Measurements from ENCODE around the gene CALHM2. TPM values are rescaled to one million over a fixed set of nuclear protein-coding genes. Genes with fewer than 3 reads are reported as not detected.
"Not testable (repeated sequence)": the region's sequence is repeated elsewhere in the genome, so short reads cannot be mapped to it uniquely, and the experiment has no call there.

Gene CALHM2
- polyA plus RNA-seq, 1 of the 3 experiments (the other 2 are of a cell fraction) = 0.10 TPM

- Histone ChIP-seq H4K20me1 (ENCODE audit: insufficient read depth) (0 out of 2 replicates have a peak, but pooled peaks cover 4% of the 10 kb centered on the region), H3K9me2 (no peaks in the 10 kb centered on the region), H3K4me3 (ENCODE audit: low read depth in 2 of 2, low read length in 1 of 2) (no peak overlapping the region), H3K9ac (no peak overlapping the region), H3K4me1 (ENCODE audit: control insufficient read depth in 1 of 2, insufficient read depth in 2 of 2, low read depth in 1 of 2, low read length in 1 of 2) (no peaks in the 10 kb centered on the region), H3K4me2 (no peak overlapping the region), H3K36me3 (replicated peaks in 1 of 2; ENCODE audit: control insufficient read depth in 1 of 2, insufficient read depth in 2 of 2, low read length in 1 of 2) (peaks cover 71 to 89% of the 10 kb centered on the region in 2 experiments), H2AFZ (ENCODE audit: low read depth) (no peak overlapping the region), H3K79me2 (ENCODE audit: insufficient read depth) (no peaks in the 10 kb centered on the region; the same call in 1 of the 2 replicates), H3K27ac (ENCODE audit: low read depth in 2 of 2, low read length in 1 of 2) (no peak overlapping the region), H3F3A (replicated peaks; ENCODE audit: insufficient read depth) (peaks cover 3% of the 10 kb centered on the region), H3K27me3 (ENCODE audit: insufficient read depth) (no peaks in the 10 kb centered on the region), H3K9me3 (no peaks in the 10 kb centered on the region)
- ChIA-PET POLR2A (interaction anchor here (0.6 kb wide), 1 partner anchor 26 kb away, joined by 3 read pairs; no protein-coding TSS in a partner anchor), CTCF (interaction anchor here (1.0 to 7.1 kb wide), 5 partner anchors 23 to 173 kb away, joined by 3 to 83 read pairs (median 10); partner anchors contain the start of gene ATP5MK)
- WGBS (ENCODE audit: low lambda C conversion rate) = 93% methylated on average over 4 of the region's 4 CpGs
- no peak for DNase-seq
- TF ChIP-seq RXRA (IDR thresholded peaks at IDR 0.05; ENCODE audit: borderline replicate concordance, low read depth) = no peak
- TF ChIP-seq EZH2phosphoT487 (IDR thresholded peaks at IDR 0.05; ENCODE audit: borderline replicate concordance, low read depth) = no peak
- TF ChIP-seq, protein P1, sequence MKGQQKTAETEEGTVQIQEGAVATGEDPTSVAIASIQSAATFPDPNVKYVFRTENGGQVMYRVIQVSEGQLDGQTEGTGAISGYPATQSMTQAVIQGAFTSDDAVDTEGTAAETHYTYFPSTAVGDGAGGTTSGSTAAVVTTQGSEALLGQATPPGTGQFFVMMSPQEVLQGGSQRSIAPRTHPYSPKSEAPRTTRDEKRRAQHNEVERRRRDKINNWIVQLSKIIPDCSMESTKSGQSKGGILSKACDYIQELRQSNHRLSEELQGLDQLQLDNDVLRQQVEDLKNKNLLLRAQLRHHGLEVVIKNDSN (IDR thresholded peaks at IDR 0.05; ENCODE audit: borderline replicate concordance, low read depth) = no peak
- no peak for TF ChIP-seq YY1 (IDR thresholded peaks at IDR 0.05; ENCODE audit: low read depth)
- TF ChIP-seq MXI1 (IDR thresholded peaks at IDR 0.05; ENCODE audit: low read depth, low read length) = no peak
- no peak for TF ChIP-seq NRF1 (IDR thresholded peaks at IDR 0.05; ENCODE audit: low read depth, low read length)
- no peak for TF ChIP-seq TAF1 (IDR thresholded peaks at IDR 0.05; ENCODE audit: borderline replicate concordance, low read depth, low read length)
- no peak for TF ChIP-seq FOXM1 (IDR thresholded peaks at IDR 0.05; ENCODE audit: low read depth)
- TF ChIP-seq RAD21 (IDR thresholded peaks at IDR 0.05; ENCODE audit: low read length) = no peak
- no peak for TF ChIP-seq PBX3 (IDR thresholded peaks at IDR 0.05)
- no peak for TF ChIP-seq NFIC (IDR thresholded peaks at IDR 0.05; ENCODE audit: borderline replicate concordance)
Measured at GRCh38 chr10:103419101-103419500, 33.1 kb downstream of the CALHM2 start.

- H3F3A ChIP-seq (replicated peaks; ENCODE audit: insufficient read depth) = peaks cover 3% of the 10 kb centered on the region
- no peaks in the 10 kb centered on the region; the same call in 1 of the 2 replicates for H3K79me2 ChIP-seq (ENCODE audit: insufficient read depth)
- no peak overlapping the region for H3K4me2 ChIP-seq
- H2AFZ ChIP-seq (ENCODE audit: low read depth) = no peak overlapping the region
- ChIA-PET POLR2A (no interaction called here), CTCF (interaction anchor here (0.8 to 7.1 kb wide), 23 partner anchors 10 to 292 kb away, joined by 3 to 83 read pairs (median 5); partner anchors contain the start of gene ATP5MK)
- H3K4me1 ChIP-seq (ENCODE audit: control insufficient read depth in 1 of 2, insufficient read depth in 2 of 2, low read depth in 1 of 2, low read length in 1 of 2) = no peaks in the 10 kb centered on the region
- no peak for DNase-seq
- H3K9ac ChIP-seq = no peak overlapping the region
- H3K27ac ChIP-seq (ENCODE audit: low read depth in 2 of 2, low read length in 1 of 2) = no peak overlapping the region
- no peaks in the 10 kb centered on the region for H3K9me3 ChIP-seq
- H3K27me3 ChIP-seq (ENCODE audit: insufficient read depth) = no peaks in the 10 kb centered on the region
- TF ChIP-seq, protein P1 (IDR thresholded peaks at IDR 0.05; ENCODE audit: borderline replicate concordance, low read depth) = no peak
- no peak for TF ChIP-seq JUND (IDR thresholded peaks at IDR 0.05)
- no peak for TF ChIP-seq ELF1 (IDR thresholded peaks at IDR 0.05)
- TF ChIP-seq, protein P2, sequence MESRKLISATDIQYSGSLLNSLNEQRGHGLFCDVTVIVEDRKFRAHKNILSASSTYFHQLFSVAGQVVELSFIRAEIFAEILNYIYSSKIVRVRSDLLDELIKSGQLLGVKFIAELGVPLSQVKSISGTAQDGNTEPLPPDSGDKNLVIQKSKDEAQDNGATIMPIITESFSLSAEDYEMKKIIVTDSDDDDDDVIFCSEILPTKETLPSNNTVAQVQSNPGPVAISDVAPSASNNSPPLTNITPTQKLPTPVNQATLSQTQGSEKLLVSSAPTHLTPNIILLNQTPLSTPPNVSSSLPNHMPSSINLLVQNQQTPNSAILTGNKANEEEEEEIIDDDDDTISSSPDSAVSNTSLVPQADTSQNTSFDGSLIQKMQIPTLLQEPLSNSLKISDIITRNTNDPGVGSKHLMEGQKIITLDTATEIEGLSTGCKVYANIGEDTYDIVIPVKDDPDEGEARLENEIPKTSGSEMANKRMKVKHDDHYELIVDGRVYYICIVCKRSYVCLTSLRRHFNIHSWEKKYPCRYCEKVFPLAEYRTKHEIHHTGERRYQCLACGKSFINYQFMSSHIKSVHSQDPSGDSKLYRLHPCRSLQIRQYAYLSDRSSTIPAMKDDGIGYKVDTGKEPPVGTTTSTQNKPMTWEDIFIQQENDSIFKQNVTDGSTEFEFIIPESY (IDR thresholded peaks at IDR 0.05; ENCODE audit: borderline replicate concordance, low read depth) = no peak
- TF ChIP-seq, protein P3, sequence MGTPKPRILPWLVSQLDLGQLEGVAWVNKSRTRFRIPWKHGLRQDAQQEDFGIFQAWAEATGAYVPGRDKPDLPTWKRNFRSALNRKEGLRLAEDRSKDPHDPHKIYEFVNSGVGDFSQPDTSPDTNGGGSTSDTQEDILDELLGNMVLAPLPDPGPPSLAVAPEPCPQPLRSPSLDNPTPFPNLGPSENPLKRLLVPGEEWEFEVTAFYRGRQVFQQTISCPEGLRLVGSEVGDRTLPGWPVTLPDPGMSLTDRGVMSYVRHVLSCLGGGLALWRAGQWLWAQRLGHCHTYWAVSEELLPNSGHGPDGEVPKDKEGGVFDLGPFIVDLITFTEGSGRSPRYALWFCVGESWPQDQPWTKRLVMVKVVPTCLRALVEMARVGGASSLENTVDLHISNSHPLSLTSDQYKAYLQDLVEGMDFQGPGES (IDR thresholded peaks at IDR 0.05; ENCODE audit: low read depth, low read length) = no peak
- no peak for TF ChIP-seq NRF1 (IDR thresholded peaks at IDR 0.05; ENCODE audit: low read depth, low read length)
- TF ChIP-seq FOXJ3 (CRISPR knock-in tag; IDR thresholded peaks at IDR 0.05) = no peak
- peaks cover 67 to 89% of the 10 kb centered on the region in 2 experiments for H3K36me3 ChIP-seq (replicated peaks in 1 of 2; ENCODE audit: control insufficient read depth in 1 of 2, insufficient read depth in 2 of 2, low read length in 1 of 2)
- H3K9me2 ChIP-seq = no peaks in the 10 kb centered on the region
- 0 out of 2 replicates have a peak, but pooled peaks cover 4% of the 10 kb centered on the region for H4K20me1 ChIP-seq (ENCODE audit: insufficient read depth)
- no peak overlapping the region for H3K4me3 ChIP-seq (ENCODE audit: low read depth in 2 of 2, low read length in 1 of 2)
- 98% methylated on average over 5 of the region's 5 CpGs for WGBS (ENCODE audit: low lambda C conversion rate)
Measured at GRCh38 chr10:103417601-103418000, 34.6 kb downstream of the CALHM2 start.

- H3K9ac ChIP-seq; H3K79me2 ChIP-seq (ENCODE audit: insufficient read depth); H3K4me2 ChIP-seq; H2AFZ ChIP-seq (ENCODE audit: low read depth); DNase-seq; H4K20me1 ChIP-seq (ENCODE audit: insufficient read depth); H3K9me2 ChIP-seq; H3F3A ChIP-seq (replicated peaks; ENCODE audit: insufficient read depth); H3K4me1 ChIP-seq (ENCODE audit: control insufficient read depth in 1 of 2, insufficient read depth in 2 of 2, low read depth in 1 of 2, low read length in 1 of 2); H3K27ac ChIP-seq (ENCODE audit: low read depth in 2 of 2, low read length in 1 of 2); H3K9me3 ChIP-seq; POLR2A ChIA-PET; H3K27me3 ChIP-seq (ENCODE audit: insufficient read depth); H3K4me3 ChIP-seq (ENCODE audit: low read depth in 2 of 2, low read length in 1 of 2): not testable (repeated sequence)
- 95% methylated on average over 5 of the region's 5 CpGs for whole genome bisulfite sequencing (ENCODE audit: low lambda C conversion rate)
- CTCF ChIA-PET = interaction anchor here (0.8 to 7.1 kb wide), 24 partner anchors 10 to 292 kb away, joined by 3 to 83 read pairs (median 4); partner anchors contain the start of gene CALHM1
- H3K36me3 ChIP-seq (replicated peaks in 1 of 2; ENCODE audit: control insufficient read depth in 1 of 2, insufficient read depth in 2 of 2, low read length in 1 of 2) = peaks cover 67 to 84% of the 10 kb centered on the region in 2 experiments
Measured at GRCh38 chr10:103417148-103417469, 35.1 kb downstream of the CALHM2 start.
